ENCODE measurements around the gene TRAPPC2B. TPM values are rescaled to one million over a fixed set of nuclear protein-coding genes. Genes with fewer than 3 reads are reported as not detected.

The TRAPPC2B gene
- 15.5 and 17.2 TPM in 2 replicates for total RNA-seq

GRCh38 chr19:57362997-57363687, at the start of gene TRAPPC2B, which contains the start of gene ZNF547:
TRAPPC2B (plus strand) TSS chr19:57363551; CDS start chr19:57364834, 1,283 bp downstream.
ZNF547 (plus strand) TSS chr19:57363551; CDS start chr19:57368556, 5,005 bp downstream.
- DNase-seq (ENCODE audit: low read depth), result peak; percentile 98

GRCh38 chr19:57314146-57314545, 49.2 kb upstream of the TRAPPC2B start:
- no peak for DNase-seq (ENCODE audit: low read depth)

DNA sequence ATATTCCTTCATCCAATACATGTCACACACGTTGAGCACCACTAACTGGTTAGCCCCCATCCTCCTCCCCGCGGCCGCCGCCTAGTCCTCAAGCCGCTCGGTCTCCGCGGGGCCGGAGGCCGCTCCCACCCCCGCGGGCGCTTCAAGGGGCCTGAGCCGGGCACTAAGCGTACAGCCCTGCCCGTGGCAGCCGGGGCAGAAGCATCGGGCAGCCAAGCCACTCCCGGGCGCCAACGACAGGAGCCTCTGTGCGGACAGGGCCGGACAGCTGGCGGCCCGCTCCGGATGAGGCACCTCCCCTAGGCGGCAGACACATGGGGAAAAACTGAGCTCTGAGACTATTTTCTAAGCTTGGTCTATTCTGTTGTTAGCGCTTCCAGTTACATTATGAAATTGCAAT, 45.8 kb upstream of the TRAPPC2B start:
- DNase-seq (ENCODE audit: low read depth), result no peak

- DNase-seq (ENCODE audit: low read depth), result no peak
These were observed 43.5 kb upstream of the TRAPPC2B start for GRCh38 chr19:57319869-57320179.

GRCh38 chr19:57320180-57321084, 42.9 kb upstream of the TRAPPC2B start, which contains the start of gene ZNF543:
ZNF543 (plus strand) TSS chr19:57320472; CDS start chr19:57320854, 382 bp downstream.
- peak; percentile 87 for DNase-seq (ENCODE audit: low read depth)

GRCh38 chr19:57321116-57321515, 42.2 kb upstream of the TRAPPC2B start:
- no peak for DNase-seq (ENCODE audit: low read depth)

- DNase-seq (ENCODE audit: low read depth), result no peak
These were observed 41.6 kb upstream of the TRAPPC2B start for GRCh38 chr19:57321751-57322150.

GRCh38 chr19:57324992-57325391, 38.4 kb upstream of the TRAPPC2B start:
- no peak for DNase-seq (ENCODE audit: low read depth)

DNA sequence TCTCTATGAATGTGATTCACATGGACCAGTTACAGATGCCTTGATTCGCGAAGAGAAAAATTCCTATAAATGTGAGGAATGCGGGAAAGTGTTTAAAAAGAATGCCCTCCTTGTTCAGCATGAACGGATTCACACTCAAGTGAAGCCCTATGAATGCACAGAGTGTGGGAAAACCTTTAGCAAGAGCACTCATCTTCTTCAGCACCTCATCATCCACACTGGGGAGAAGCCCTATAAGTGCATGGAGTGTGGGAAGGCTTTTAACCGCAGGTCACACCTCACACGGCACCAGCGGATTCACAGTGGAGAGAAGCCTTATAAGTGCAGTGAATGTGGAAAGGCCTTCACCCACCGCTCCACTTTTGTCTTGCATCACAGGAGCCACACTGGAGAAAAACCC, 35.4 kb upstream of the TRAPPC2B start:
- no peak for DNase-seq (ENCODE audit: low read depth)

DNA sequence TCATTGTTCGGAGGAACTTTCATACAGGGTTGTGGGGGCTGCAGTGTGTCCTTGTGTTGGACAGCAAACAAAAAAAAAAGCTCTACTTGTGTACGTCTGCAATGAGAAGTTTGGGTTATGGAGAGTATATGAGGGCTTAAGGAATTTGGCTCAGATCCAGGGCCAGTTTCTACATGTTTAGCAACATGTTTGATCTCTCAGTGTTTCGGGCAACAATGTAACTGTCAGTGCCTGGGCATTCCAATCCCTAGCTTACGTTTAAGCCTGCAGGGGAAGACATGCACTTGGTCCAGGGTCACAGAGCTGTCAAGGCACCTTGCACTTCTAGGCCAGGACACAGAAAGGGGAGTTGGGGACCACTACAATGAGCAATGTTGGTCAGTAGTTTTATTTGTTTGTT, 29.2 kb upstream of the TRAPPC2B start:
- DNase-seq (ENCODE audit: low read depth), result no peak

- no peak for DNase-seq (ENCODE audit: low read depth)
These were observed 24.5 kb upstream of the TRAPPC2B start for GRCh38 chr19:57338877-57339276.

DNA sequence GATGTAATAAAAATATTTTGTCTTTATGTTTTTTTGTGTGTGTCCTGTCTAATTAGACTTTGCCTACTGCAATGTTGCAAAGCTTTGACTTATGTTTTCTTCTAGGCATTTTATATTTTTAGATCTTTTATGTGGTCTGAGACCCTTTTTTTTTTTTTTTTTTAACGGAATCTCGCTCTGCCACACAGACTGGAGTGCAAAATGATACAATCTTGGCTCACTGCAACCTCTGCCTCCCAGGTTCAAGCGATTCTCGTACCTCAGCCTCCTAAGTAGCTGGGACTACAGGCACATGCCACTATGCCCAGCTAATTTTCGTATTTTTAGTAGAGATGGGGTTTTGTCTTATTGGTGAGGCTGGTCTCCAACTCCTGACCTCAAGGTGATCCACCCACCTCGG, 20.8 kb upstream of the TRAPPC2B start:
- DNase-seq (ENCODE audit: low read depth), result no peak

DNA sequence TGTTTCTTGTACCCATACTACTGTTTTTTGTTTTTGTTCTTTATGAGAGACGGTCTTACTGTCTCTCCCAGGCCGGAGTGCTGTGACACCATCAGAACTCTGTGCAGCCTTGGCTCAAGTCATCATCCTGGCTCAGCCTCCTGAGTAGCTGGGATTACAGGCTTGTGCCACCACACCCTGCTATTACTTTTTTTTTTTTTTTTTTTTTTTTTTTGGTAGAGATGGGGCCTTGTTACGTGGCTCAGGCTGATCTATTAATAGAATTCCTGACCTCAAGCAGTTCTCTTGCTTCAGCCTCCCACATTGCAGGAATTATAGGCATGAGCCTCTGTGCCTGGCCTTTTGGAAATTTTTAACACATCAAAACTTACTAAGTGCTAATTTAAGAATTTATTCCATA, 15.2 kb upstream of the TRAPPC2B start:
- DNase-seq (ENCODE audit: low read depth), result no peak

DNA sequence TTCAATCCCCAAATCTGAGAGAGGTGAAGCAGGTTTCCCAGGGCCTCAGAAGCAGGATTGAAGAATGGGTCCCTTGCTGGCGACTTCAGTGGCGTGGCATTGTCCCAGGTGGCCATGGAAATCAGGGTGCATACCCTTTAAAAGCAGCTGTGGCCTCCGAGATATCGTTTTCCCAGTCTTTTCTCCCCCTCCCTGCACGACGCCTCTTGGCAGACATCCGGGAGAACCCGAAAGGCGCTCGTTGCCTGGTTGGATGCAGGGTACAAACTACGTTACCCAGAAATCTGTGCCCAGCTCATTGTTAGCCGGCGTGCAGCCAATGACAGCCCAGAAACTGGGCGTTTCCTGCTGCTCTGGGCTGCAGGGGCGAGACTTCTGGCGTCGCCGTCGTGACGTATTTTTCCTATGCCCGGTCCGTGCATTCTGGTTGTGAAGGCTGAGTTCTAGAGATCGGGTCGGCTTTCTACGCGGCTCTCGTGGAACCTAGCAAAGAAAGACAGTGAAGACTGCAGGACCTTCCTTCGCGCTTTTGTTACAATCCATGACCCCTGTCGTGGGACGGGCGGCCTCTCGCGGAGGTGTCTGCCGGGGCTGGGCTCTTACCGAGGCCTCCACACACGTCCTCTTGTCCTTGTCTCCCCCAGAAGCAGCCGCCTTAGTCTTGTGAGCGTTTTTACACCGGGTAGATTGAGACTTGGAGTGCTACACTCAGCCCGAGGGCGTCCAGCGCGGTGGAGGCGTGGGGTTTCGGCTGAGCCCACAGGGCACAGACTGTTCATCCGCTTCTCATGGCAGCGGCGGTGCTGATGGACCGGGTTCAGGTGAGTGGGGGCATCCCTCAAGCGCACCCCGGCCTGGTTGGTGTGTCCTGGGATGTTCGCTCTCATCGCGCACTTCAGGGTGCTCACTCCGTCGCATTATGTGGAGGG, 12.2 kb upstream of the TRAPPC2B start, which contains the start of gene ZNF304:
Gene ZNF304, plus strand, starts transcription at position 395 of the 929 bp plus-strand sequence. Its CDS starts 394 bp downstream, at position 789.
- DNase-seq (ENCODE audit: low read depth), result peak; percentile 90

DNA sequence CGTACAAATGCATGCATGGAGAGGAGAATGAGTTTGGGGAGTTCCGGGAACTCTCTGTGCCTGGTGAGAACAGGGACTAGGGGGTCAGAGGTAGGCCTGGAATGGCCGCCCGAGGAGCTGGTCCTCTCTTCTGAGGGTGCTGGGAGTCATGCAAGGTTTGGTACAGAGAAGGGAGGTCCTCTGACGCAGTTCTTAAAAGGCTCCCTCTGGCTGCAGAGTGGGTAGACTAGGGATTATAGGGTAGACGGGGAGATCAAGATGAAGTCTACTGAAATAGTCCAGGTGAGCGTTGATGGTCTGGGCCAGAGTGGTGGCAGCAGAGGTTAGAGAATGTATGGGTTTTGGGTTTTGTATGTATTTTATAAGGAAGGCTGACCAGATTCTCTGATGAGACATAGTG, 11.5 kb upstream of the TRAPPC2B start:
- no peak for DNase-seq (ENCODE audit: low read depth)

DNA sequence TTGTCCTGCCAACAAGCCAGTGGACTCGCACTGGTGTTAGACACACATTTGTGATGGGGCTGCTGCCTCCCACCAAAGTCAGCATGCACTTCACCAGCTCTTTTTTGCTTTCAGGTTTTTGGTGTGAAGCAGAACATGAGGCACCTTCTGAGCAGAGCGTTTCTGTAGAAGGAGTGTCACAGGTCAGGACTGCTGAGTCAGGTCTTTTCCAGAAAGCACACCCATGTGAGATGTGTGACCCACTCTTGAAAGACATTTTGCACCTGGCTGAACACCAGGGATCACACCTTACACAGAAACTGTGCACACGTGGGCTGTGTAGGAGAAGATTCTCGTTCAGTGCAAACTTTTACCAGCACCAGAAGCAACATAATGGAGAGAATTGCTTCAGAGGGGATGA, 7.4 kb upstream of the TRAPPC2B start:
- no peak for DNase-seq (ENCODE audit: low read depth)

DNA sequence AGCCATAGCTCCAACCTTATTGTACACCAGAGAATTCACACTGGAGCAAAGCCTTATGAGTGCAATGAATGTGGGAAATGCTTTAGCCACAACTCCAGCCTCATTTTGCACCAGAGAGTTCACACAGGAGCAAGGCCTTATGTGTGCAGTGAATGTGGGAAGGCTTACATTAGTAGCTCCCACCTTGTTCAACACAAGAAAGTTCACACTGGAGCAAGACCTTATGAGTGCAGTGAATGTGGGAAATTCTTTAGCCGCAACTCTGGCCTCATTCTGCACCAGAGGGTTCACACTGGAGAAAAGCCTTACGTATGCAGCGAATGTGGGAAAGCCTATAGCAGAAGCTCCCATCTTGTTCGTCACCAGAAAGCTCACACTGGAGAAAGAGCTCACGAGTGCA, 5.9 kb upstream of the TRAPPC2B start:
- DNase-seq (ENCODE audit: low read depth), result no peak

- DNase-seq (ENCODE audit: low read depth), result no peak
These were observed 4.1 kb upstream of the TRAPPC2B start for GRCh38 chr19:57359300-57359699.

- DNase-seq (ENCODE audit: low read depth), result no peak
These were observed 932 bp upstream of the TRAPPC2B start for GRCh38 chr19:57362419-57362818.

GRCh38 chr19:57363688-57364181, 384 bp downstream of the TRAPPC2B start:
- no peak for DNase-seq (ENCODE audit: low read depth)

GRCh38 chr19:57366776-57367175, 3.4 kb downstream of the TRAPPC2B start:
- DNase-seq (ENCODE audit: low read depth), result no peak

GRCh38 chr19:57374179-57374578, 10.8 kb downstream of the TRAPPC2B start:
- DNase-seq (ENCODE audit: low read depth), result no peak
